CD14-positive monocyte (primary cell): ENCODE results near the gene PHF21B. TPM values are rescaled to one million over a fixed set of nuclear protein-coding genes. Genes with fewer than 3 reads are reported as not detected.

ENCODE experiments used
- DNase-seq, 3 donors: peaks; one replicate each; pipeline ENCODE4 v3.0.0-alpha.2; 2011 to 2022
- H2AFZ ChIP-seq: 2 replicates; pipeline ENCODE4 v1.6.0; 2012; ENCODE audit warnings: mild to moderate bottlenecking, low read depth, low read length, inconsistent platforms; ENCODE audit not compliant: insufficient read depth, poor library complexity, severe bottlenecking
- H3K27ac ChIP-seq, 2 donors: 1 replicate in 1 of 2; 2 replicates in 1 of 2; pipeline ENCODE4 v1.5.1; 2012 to 2013; ENCODE audit warnings: low read length in 2 of 2, control low read depth in 1 of 2, inconsistent platforms in 1 of 2, low read depth in 1 of 2, mild to moderate bottlenecking in 1 of 2
- H3K27me3 ChIP-seq, 2 donors: one replicate each; pipeline versions ENCODE4 v1.6.0 to v1.6.1; 2011 to 2013; ENCODE audit warnings: low read length in 2 of 2; ENCODE audit not compliant: control insufficient read depth in 2 of 2, insufficient read depth in 2 of 2
- H3K36me3 ChIP-seq, 2 donors: replicated peaks in 1 of 2; 1 replicate in 1 of 2; 2 replicates in 1 of 2; pipeline versions ENCODE4 v1.5.1 to v1.6.1; 2012 to 2013; ENCODE audit warnings: low read length in 2 of 2, control low read depth in 1 of 2, inconsistent platforms in 1 of 2, mild to moderate bottlenecking in 1 of 2; ENCODE audit not compliant: insufficient read depth in 2 of 2, control insufficient read depth in 1 of 2
- H3K4me1 ChIP-seq, 2 donors: 1 replicate in 1 of 2; 2 replicates in 1 of 2; pipeline versions ENCODE4 v1.5.1 to v1.6.1; 2012 to 2013; ENCODE audit warnings: low read length in 2 of 2, control low read depth in 1 of 2, inconsistent platforms in 1 of 2, mild to moderate bottlenecking in 1 of 2, moderate library complexity in 1 of 2; ENCODE audit not compliant: insufficient read depth in 2 of 2, control insufficient read depth in 1 of 2
- H3K4me2 ChIP-seq: replicated peaks from 2 replicates; pipeline ENCODE3; 2012; ENCODE audit warnings: low read length, moderate library complexity, mild to moderate bottlenecking; ENCODE audit not compliant: poor library complexity, severe bottlenecking; ENCODE audit errors: extremely low read depth
- H3K4me3 ChIP-seq, 3 experiments: fragments of 200-600 bp in 1 of 3; sonication (generic) in 1 of 3; replicated peaks in 1 of 3; 1 replicate in 2 of 3; 2 replicates in 1 of 3; pipeline ENCODE4 v1.5.1; 2011 to 2013; ENCODE audit warnings: low read length in 3 of 3, mild to moderate bottlenecking in 3 of 3, control low read depth in 2 of 3, low read depth in 2 of 3, inconsistent platforms in 1 of 3, moderate library complexity in 1 of 3
- H3K79me2 ChIP-seq: 2 replicates; pipeline ENCODE4 v1.6.0; 2012; ENCODE audit warnings: mild to moderate bottlenecking, control low read depth, inconsistent platforms, low read length, moderate library complexity; ENCODE audit not compliant: insufficient read depth
- H3K9ac ChIP-seq: 2 replicates; pipeline ENCODE4 v1.6.0; 2017; ENCODE audit warnings: low read length, mild to moderate bottlenecking; ENCODE audit not compliant: insufficient read depth, poor library complexity, severe bottlenecking
- H3K9me3 ChIP-seq, 2 donors: replicated peaks in 1 of 2; 1 replicate in 1 of 2; 2 replicates in 1 of 2; pipeline versions ENCODE4 v1.5.1 to v1.6.1; 2012 to 2013; ENCODE audit warnings: low read length in 2 of 2, control low read depth in 1 of 2; ENCODE audit not compliant: control insufficient read depth in 1 of 2, insufficient read depth in 1 of 2
- H4K20me1 ChIP-seq: 2 replicates; pipeline ENCODE4 v1.6.0; 2012; ENCODE audit warnings: mild to moderate bottlenecking, low read length, control low read depth, moderate library complexity; ENCODE audit not compliant: insufficient read depth
- H3K27ac Mint-ChIP-seq, 7 donors: one replicate each; pipeline ENCODE4 v1.8.0; 2020; ENCODE audit warnings: mild to moderate bottlenecking in 7 of 7, mixed read lengths in 7 of 7, moderate library complexity in 6 of 7, inconsistent platforms in 2 of 7
- H3K27me3 Mint-ChIP-seq, 3 donors: one replicate each; pipeline ENCODE4 v1.8.0; 2021 to 2022; ENCODE audit warnings: low read depth in 3 of 3, mild to moderate bottlenecking in 3 of 3, mixed read lengths in 3 of 3, moderate library complexity in 3 of 3, inconsistent platforms in 1 of 3
- H3K36me3 Mint-ChIP-seq, 2 donors: one replicate each; pipeline ENCODE4 v1.8.0; 2020; ENCODE audit warnings: mixed read lengths in 2 of 2, inconsistent platforms in 1 of 2, mild to moderate bottlenecking in 1 of 2
- H3K4me1 Mint-ChIP-seq: one replicate; pipeline ENCODE4 v1.8.0; 2020; ENCODE audit warnings: mild to moderate bottlenecking, mixed read lengths
- H3K4me3 Mint-ChIP-seq, 2 donors: one replicate each; pipeline ENCODE4 v1.8.0; 2020; ENCODE audit warnings: mild to moderate bottlenecking in 2 of 2, mixed read lengths in 2 of 2, moderate library complexity in 1 of 2
- H3K9me3 Mint-ChIP-seq, 7 donors: one replicate each; pipeline ENCODE4 v1.8.0; 2020 to 2022; ENCODE audit warnings: mixed read lengths in 7 of 7, mild to moderate bottlenecking in 6 of 7, moderate library complexity in 6 of 7, inconsistent platforms in 2 of 7
- CTCF ChIP-seq: fragments of 200-600 bp; IDR thresholded peaks from one replicate; pipeline ENCODE4 v1.8.0; 2022; ENCODE audit warnings: antibody characterized with exemption, mild to moderate bottlenecking
- WGBS: methylation state at CpG from one replicate; pipeline ENCODE4 v1.1.5; 2013; ENCODE audit warnings: missing lambda C conversion rate; ENCODE audit not compliant: insufficient coverage; 5-methylcytosine and 5-hydroxymethylcytosine counted together
- intact Hi-C, 2 donors: fragments of 100-400 bp; cut with micrococcal nuclease; formaldehyde crosslinking; loops; one replicate each; pipeline versions ENCODE4 v1.15.0 to v1.15.1; 2023
- polyA plus RNA-seq, 3 donors: library from polyadenylated mRNA; depleted of rRNA in 1 of 3; unstranded in 2 of 3; stranded (reverse) in 1 of 3; fragments of 300-500 nt in 2 of 3; fragments of >200 nt in 1 of 3; fragmentation: Illumina TruSeq in 2 of 3; gene quantifications; 1 replicate in 2 of 3; 2 replicates in 1 of 3; pipeline ENCODE4 v1.2.3, GENCODE V29; 2012 to 2021

PHF21B gene
- polyA plus RNA-seq, 3 donors = not detected

GRCh38 chr22:44999231-44999630 is 10.6 kb downstream of the PHF21B start:
- intact Hi-C loops = no loop called here
- Mint-ChIP-seq H3K36me3 (no peaks in the 10 kb centered on the region), H3K27me3 (peaks cover 6 to 22% (median 15%) of the 10 kb centered on the region in 3 donors), H3K9me3 (peaks cover 0 to 2% (median 0%) of the 10 kb centered on the region in 7 donors), H3K4me1 (no peaks in the 10 kb centered on the region), H3K27ac (no peak overlapping the region), H3K4me3 (no peak overlapping the region)
- Histone ChIP-seq H3K27ac (no peak overlapping the region), H3K9ac (no peak overlapping the region), H3K79me2 (no peaks in the 10 kb centered on the region), H3K4me2 (no peak overlapping the region), H3K36me3 (no peaks in the 10 kb centered on the region), H3K27me3 (peaks cover 0 to 7% of the 10 kb centered on the region in 2 donors), H2AFZ (no peak overlapping the region), H3K9me3 (no peaks in the 10 kb centered on the region), H3K4me3 (no peak overlapping the region), H3K4me1 (no peaks in the 10 kb centered on the region), H4K20me1 (no peaks in the 10 kb centered on the region)
- 93% methylated on average over 8 of the region's 15 CpGs for WGBS
- no peak for DNase-seq
- TF ChIP-seq CTCF = no peak

GRCh38 chr22:44998296-44998695 is 11.5 kb downstream of the PHF21B start:
- H3K27ac Mint-ChIP-seq = no peak overlapping the region
- peaks cover 0 to 2% (median 0%) of the 10 kb centered on the region in 7 donors for H3K9me3 Mint-ChIP-seq
- no peaks in the 10 kb centered on the region for H3K4me1 Mint-ChIP-seq
- Histone ChIP-seq H3K4me1 (no peaks in the 10 kb centered on the region), H3K4me3 (no peak overlapping the region), H3K27ac (no peak overlapping the region), H3K36me3 (no peaks in the 10 kb centered on the region), H3K9me3 (no peaks in the 10 kb centered on the region), H4K20me1 (no peaks in the 10 kb centered on the region), H2AFZ (no peak overlapping the region), H3K9ac (no peak overlapping the region), H3K4me2 (no peak overlapping the region), H3K79me2 (no peaks in the 10 kb centered on the region), H3K27me3 (no peaks in the 10 kb centered on the region)
- H3K4me3 Mint-ChIP-seq = no peak overlapping the region
- H3K36me3 Mint-ChIP-seq = no peaks in the 10 kb centered on the region
- intact Hi-C loops = no loop called here
- no peak for DNase-seq
- peaks cover 2 to 17% (median 14%) of the 10 kb centered on the region in 3 donors for H3K27me3 Mint-ChIP-seq
- TF ChIP-seq CTCF = no peak
- WGBS = 95% methylated on average over 3 of the region's 11 CpGs
